Measurements from ENCODE around the gene IMPDH2.
A peak's percentile ranks its signal among the peaks of the same experiment; 100 is the strongest.

Gene IMPDH2

DNA sequence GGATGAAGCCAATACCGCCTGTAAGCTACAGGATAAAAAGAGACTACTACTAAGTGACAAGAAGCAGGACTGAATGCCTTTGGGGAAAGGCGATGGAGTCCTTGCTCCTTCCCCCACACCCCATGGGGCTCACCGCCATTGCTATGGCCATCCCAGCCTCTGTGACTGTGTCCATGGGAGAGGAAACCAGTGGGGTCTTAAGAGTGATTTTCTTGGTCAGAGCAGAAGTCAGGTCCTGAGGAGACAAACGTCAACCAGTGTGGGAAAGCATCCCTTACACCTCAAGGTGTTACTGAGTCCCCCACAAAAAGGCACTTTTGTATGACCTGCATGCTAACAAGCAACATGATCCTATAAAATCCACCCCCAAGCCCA, 913 bp downstream of the IMPDH2 start:
- Histone ChIP-seq H2AFZ (ENCODE audit: low read length) (no peak overlapping the region), H3K79me2 (ENCODE audit: low read length) (peaks cover 58% of the 10 kb centered on the region), H3K9me2 (replicated peaks; ENCODE audit: insufficient read depth, low read length) (no peaks in the 10 kb centered on the region), H3F3A (ENCODE audit: insufficient read depth, low read length) (peaks cover 47% of the 10 kb centered on the region), H3K27me3 (replicated peaks; ENCODE audit: insufficient read depth, low read length) (no peaks in the 10 kb centered on the region), H3K9me3 (replicated peaks; ENCODE audit: insufficient read depth, low read length) (no peaks in the 10 kb centered on the region), H3K4me1 (ENCODE audit: low read length) (peaks cover 46% of the 10 kb centered on the region), H3K4me3 (ENCODE audit: low read length) (peak overlapping the region; percentile 84), H3K36me3 (replicated peaks; ENCODE audit: insufficient read depth, low read length) (peaks cover 14% of the 10 kb centered on the region), H3K4me2 (ENCODE audit: low read depth, low read length) (peak overlapping the region; percentile 95), H3K9ac (ENCODE audit: low read length) (peak overlapping the region; percentile 97), H4K20me1 (ENCODE audit: insufficient read depth, low read length) (no peaks in the 10 kb centered on the region), H3K27ac (ENCODE audit: low read length) (peak overlapping the region; percentile 61)
- no peak for TF ChIP-seq EZH2 (optimal IDR thresholded peaks at IDR 0.05; ENCODE audit: low read depth, low read length)
- TF ChIP-seq EZH2phosphoT487 (IDR thresholded peaks at IDR 0.05; ENCODE audit: low read length) = no peak
- TF ChIP-seq, protein P1, sequence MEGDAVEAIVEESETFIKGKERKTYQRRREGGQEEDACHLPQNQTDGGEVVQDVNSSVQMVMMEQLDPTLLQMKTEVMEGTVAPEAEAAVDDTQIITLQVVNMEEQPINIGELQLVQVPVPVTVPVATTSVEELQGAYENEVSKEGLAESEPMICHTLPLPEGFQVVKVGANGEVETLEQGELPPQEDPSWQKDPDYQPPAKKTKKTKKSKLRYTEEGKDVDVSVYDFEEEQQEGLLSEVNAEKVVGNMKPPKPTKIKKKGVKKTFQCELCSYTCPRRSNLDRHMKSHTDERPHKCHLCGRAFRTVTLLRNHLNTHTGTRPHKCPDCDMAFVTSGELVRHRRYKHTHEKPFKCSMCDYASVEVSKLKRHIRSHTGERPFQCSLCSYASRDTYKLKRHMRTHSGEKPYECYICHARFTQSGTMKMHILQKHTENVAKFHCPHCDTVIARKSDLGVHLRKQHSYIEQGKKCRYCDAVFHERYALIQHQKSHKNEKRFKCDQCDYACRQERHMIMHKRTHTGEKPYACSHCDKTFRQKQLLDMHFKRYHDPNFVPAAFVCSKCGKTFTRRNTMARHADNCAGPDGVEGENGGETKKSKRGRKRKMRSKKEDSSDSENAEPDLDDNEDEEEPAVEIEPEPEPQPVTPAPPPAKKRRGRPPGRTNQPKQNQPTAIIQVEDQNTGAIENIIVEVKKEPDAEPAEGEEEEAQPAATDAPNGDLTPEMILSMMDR (IDR thresholded peaks at IDR 0.05; ENCODE audit: low read length) = no peak
- no peak for DNase-seq

DNA sequence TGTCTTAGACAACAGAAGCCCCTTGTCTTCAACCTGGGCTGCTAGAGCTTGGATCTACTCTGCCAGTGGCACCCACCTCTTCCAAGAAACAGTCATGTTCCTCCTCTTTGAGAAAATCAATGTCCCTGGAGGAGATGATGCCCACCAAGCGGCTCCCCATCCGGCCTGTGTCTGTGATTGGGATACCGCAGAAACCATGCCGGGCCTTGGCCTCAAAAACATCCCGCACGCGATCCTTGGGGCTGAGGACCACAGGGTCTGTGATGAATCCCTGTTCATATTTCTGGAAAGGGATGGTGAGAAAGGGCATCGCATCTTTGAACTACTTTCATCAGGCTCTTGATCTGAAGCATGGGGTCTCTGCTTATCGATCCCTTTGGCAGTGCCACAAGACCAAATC, 1.6 kb downstream of the IMPDH2 start:
- no peak overlapping the region for H2AFZ ChIP-seq (ENCODE audit: low read length)
- no peak overlapping the region for H3K4me3 ChIP-seq (ENCODE audit: low read length)
- no peaks in the 10 kb centered on the region for H3K9me3 ChIP-seq (replicated peaks; ENCODE audit: insufficient read depth, low read length)
- no peak for DNase-seq
- H3K27me3 ChIP-seq (replicated peaks; ENCODE audit: insufficient read depth, low read length) = no peaks in the 10 kb centered on the region
- peaks cover 53% of the 10 kb centered on the region for H3F3A ChIP-seq (ENCODE audit: insufficient read depth, low read length)
- no peak overlapping the region for H3K9ac ChIP-seq (ENCODE audit: low read length)
- peak overlapping the region; percentile 95; the same call in 1 of the 2 replicates for H3K4me2 ChIP-seq (ENCODE audit: low read depth, low read length)
- no peaks in the 10 kb centered on the region for H4K20me1 ChIP-seq (ENCODE audit: insufficient read depth, low read length)
- H3K27ac ChIP-seq (ENCODE audit: low read length) = no peak overlapping the region; the same call in 1 of the 2 replicates
- TF ChIP-seq, protein P1 (IDR thresholded peaks at IDR 0.05; ENCODE audit: low read length) = no peak
- TF ChIP-seq EZH2phosphoT487 (IDR thresholded peaks at IDR 0.05; ENCODE audit: low read length) (no peak), EZH2 (optimal IDR thresholded peaks at IDR 0.05; ENCODE audit: low read depth, low read length) (no peak)
- peaks cover 14% of the 10 kb centered on the region for H3K36me3 ChIP-seq (replicated peaks; ENCODE audit: insufficient read depth, low read length)
- H3K9me2 ChIP-seq (replicated peaks; ENCODE audit: insufficient read depth, low read length) = no peaks in the 10 kb centered on the region
- peaks cover 64% of the 10 kb centered on the region for H3K79me2 ChIP-seq (ENCODE audit: low read length)
- peaks cover 52% of the 10 kb centered on the region for H3K4me1 ChIP-seq (ENCODE audit: low read length)

DNA sequence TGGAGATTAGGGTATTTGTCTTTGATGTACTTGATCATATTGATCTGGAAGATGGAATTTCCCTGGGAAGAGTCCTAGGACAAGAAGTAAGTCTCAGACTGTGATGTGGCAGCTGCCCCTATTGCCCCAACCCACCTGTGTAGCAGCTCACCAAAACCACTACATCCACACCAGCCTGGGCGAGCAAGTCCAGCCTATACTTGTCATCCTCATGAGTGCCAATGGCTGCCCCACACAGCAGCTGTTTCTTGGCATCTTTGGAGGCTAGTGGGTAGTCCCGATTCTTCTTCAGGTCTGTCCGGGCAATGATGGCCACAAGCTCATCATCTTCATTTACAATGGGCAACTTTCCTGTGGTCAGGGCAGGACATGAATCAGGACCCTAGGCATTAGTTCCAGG, 2.7 kb downstream of the IMPDH2 start:
- TF ChIP-seq EZH2phosphoT487 (IDR thresholded peaks at IDR 0.05; ENCODE audit: low read length) (no peak), EZH2 (optimal IDR thresholded peaks at IDR 0.05; ENCODE audit: low read depth, low read length) (no peak)
- TF ChIP-seq, protein P1 (IDR thresholded peaks at IDR 0.05; ENCODE audit: low read length) = no peak
- Histone ChIP-seq H3F3A (ENCODE audit: insufficient read depth, low read length) (peaks cover 62% of the 10 kb centered on the region), H4K20me1 (ENCODE audit: insufficient read depth, low read length) (no peaks in the 10 kb centered on the region), H3K27ac (ENCODE audit: low read length) (no peak overlapping the region), H3K79me2 (ENCODE audit: low read length) (peaks cover 70% of the 10 kb centered on the region), H2AFZ (ENCODE audit: low read length) (no peak overlapping the region), H3K9me3 (replicated peaks; ENCODE audit: insufficient read depth, low read length) (no peaks in the 10 kb centered on the region), H3K36me3 (replicated peaks; ENCODE audit: insufficient read depth, low read length) (peaks cover 9% of the 10 kb centered on the region; the same call in 1 of the 2 replicates), H3K4me3 (ENCODE audit: low read length) (no peak overlapping the region), H3K27me3 (replicated peaks; ENCODE audit: insufficient read depth, low read length) (no peaks in the 10 kb centered on the region), H3K9ac (ENCODE audit: low read length) (no peak overlapping the region), H3K9me2 (replicated peaks; ENCODE audit: insufficient read depth, low read length) (no peaks in the 10 kb centered on the region), H3K4me1 (ENCODE audit: low read length) (peaks cover 52% of the 10 kb centered on the region), H3K4me2 (ENCODE audit: low read depth, low read length) (no peak overlapping the region)
- no peak for DNase-seq

Measured in MM.1S (cell line).